Epidermal melanocyte (primary cell): ENCODE measurements around the gene PLK5.
"Not testable (repeated sequence)": the region's sequence is repeated elsewhere in the genome, so short reads cannot be mapped to it uniquely, and the experiment has no call there.

ENCODE experiments used
- DNase-seq: peaks from one replicate; pipeline ENCODE4 v3.0.0; 2011; ENCODE audit warnings: low spot score; ENCODE audit not compliant: insufficient read length

The PLK5 gene

GRCh38 chr19:1523412-1524286, at the start of gene PLK5:
Gene PLK5 (plus strand): TSS chr19:1524077. CDS start chr19:1526997, 2,920 bp downstream.
- no peak for DNase-seq

GRCh38 chr19:1474765-1475351, 49.0 kb upstream of the PLK5 start:
- DNase-seq: peak; percentile 15

- no peak for DNase-seq
Observed at GRCh38 chr19:1475751-1476437, 48.0 kb upstream of the PLK5 start.

- DNase-seq: not testable (repeated sequence)
Observed at GRCh38 chr19:1477056-1477455, 46.8 kb upstream of the PLK5 start.

GRCh38 chr19:1478934-1479707, 44.8 kb upstream of the PLK5 start, which contains the start of gene C19orf25:
Gene C19orf25 (minus strand): TSS chr19:1479215. CDS start chr19:1478903, 312 bp downstream.
- DNase-seq: peak; percentile 100

- no peak for DNase-seq
Observed at GRCh38 chr19:1481224-1481892, 42.5 kb upstream of the PLK5 start.

GRCh38 chr19:1481893-1482360, 42.0 kb upstream of the PLK5 start:
- DNase-seq: peak; percentile 17

- peak; percentile 19 for DNase-seq
Observed at GRCh38 chr19:1482361-1483130, 41.3 kb upstream of the PLK5 start.

GRCh38 chr19:1483131-1483978, 40.5 kb upstream of the PLK5 start:
- DNase-seq: no peak

- DNase-seq: no peak
Observed at GRCh38 chr19:1483979-1484428, 39.9 kb upstream of the PLK5 start.

GRCh38 chr19:1486720-1487575, 36.9 kb upstream of the PLK5 start:
- DNase-seq: no peak

GRCh38 chr19:1487576-1488281, 36.1 kb upstream of the PLK5 start:
- no peak for DNase-seq

- no peak for DNase-seq
Observed at GRCh38 chr19:1488282-1488601, 35.6 kb upstream of the PLK5 start.

- no peak for DNase-seq
Observed at GRCh38 chr19:1489463-1490310, 34.2 kb upstream of the PLK5 start.

- DNase-seq: peak; percentile 99
Observed at GRCh38 chr19:1490311-1491113, 33.4 kb upstream of the PLK5 start, which contains the start of gene PCSK4. Gene PCSK4 (minus strand): TSS chr19:1490350. CDS start chr19:1490346, 4 bp downstream.
